ENCODE results near the gene FRYL.

FRYL gene

DNA sequence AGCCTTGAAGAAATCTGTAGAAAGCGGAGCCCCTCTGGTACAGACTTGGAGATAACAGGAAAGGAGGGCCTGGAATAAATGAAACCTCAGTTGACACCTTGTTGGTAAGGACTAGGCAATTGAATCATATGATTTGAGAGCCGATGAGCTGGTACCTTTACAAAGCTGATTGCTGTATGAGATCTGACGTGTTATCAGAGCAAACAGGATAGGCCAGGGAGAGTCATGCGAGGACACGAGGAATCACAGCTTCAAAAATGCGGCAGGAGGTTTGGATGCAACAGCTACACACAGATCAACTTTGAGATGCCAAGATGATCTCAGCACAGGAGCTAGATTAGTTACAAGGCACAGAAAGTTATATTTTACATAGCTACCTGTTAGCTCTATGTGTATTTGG, 304.3 kb downstream of the FRYL start:
- H3K4me3 ChIP-seq (replicated peaks; ENCODE audit: insufficient read depth, low read length) = no peak overlapping the region
- no peak for DNase-seq (ENCODE audit: low read depth in 1 of 2, low spot score in 1 of 2)
- no peak overlapping the region for H3K27ac ChIP-seq (replicated peaks)
- H3K27me3 ChIP-seq (ENCODE audit: insufficient read depth, poor library complexity, severe bottlenecking) = no peaks in the 10 kb centered on the region
- TF ChIP-seq, protein P1, sequence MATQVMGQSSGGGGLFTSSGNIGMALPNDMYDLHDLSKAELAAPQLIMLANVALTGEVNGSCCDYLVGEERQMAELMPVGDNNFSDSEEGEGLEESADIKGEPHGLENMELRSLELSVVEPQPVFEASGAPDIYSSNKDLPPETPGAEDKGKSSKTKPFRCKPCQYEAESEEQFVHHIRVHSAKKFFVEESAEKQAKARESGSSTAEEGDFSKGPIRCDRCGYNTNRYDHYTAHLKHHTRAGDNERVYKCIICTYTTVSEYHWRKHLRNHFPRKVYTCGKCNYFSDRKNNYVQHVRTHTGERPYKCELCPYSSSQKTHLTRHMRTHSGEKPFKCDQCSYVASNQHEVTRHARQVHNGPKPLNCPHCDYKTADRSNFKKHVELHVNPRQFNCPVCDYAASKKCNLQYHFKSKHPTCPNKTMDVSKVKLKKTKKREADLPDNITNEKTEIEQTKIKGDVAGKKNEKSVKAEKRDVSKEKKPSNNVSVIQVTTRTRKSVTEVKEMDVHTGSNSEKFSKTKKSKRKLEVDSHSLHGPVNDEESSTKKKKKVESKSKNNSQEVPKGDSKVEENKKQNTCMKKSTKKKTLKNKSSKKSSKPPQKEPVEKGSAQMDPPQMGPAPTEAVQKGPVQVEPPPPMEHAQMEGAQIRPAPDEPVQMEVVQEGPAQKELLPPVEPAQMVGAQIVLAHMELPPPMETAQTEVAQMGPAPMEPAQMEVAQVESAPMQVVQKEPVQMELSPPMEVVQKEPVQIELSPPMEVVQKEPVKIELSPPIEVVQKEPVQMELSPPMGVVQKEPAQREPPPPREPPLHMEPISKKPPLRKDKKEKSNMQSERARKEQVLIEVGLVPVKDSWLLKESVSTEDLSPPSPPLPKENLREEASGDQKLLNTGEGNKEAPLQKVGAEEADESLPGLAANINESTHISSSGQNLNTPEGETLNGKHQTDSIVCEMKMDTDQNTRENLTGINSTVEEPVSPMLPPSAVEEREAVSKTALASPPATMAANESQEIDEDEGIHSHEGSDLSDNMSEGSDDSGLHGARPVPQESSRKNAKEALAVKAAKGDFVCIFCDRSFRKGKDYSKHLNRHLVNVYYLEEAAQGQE (IDR thresholded peaks at IDR 0.05; ENCODE audit: insufficient replicate concordance, low read depth) = no peak
- TF ChIP-seq, protein P2, sequence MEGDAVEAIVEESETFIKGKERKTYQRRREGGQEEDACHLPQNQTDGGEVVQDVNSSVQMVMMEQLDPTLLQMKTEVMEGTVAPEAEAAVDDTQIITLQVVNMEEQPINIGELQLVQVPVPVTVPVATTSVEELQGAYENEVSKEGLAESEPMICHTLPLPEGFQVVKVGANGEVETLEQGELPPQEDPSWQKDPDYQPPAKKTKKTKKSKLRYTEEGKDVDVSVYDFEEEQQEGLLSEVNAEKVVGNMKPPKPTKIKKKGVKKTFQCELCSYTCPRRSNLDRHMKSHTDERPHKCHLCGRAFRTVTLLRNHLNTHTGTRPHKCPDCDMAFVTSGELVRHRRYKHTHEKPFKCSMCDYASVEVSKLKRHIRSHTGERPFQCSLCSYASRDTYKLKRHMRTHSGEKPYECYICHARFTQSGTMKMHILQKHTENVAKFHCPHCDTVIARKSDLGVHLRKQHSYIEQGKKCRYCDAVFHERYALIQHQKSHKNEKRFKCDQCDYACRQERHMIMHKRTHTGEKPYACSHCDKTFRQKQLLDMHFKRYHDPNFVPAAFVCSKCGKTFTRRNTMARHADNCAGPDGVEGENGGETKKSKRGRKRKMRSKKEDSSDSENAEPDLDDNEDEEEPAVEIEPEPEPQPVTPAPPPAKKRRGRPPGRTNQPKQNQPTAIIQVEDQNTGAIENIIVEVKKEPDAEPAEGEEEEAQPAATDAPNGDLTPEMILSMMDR (IDR thresholded peaks at IDR 0.05; ENCODE audit: insufficient read depth, low read length) = no peak
- TF ChIP-seq POLR2AphosphoS5 (IDR thresholded peaks at IDR 0.05; ENCODE audit: low read depth) (no peak), SPI1 (IDR thresholded peaks at IDR 0.05; ENCODE audit: borderline replicate concordance, low read depth) (no peak), GABPA (IDR thresholded peaks at IDR 0.05; ENCODE audit: low read depth) (no peak)

DNA sequence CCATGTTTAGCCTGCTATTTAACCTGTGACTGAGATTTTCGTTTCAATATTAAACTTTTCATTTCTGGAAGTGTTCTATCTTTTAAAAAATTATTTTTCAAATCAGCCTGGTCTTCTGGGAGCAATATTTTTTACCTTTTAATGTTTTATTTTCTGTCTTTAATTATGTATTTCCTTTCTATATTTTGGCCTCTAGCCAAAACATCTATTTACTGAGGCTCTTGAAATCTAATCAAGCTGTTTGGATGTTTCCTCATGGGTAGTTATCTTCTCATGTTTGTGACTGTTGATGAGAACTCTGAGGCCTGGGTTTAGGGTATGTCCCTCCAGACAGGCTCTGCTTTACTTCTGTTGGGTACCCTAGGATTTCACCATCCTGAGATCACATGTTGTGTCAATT, 307.3 kb downstream of the FRYL start:
- TF ChIP-seq SPI1 (IDR thresholded peaks at IDR 0.05; ENCODE audit: borderline replicate concordance, low read depth) = no peak
- no peak for TF ChIP-seq GABPA (IDR thresholded peaks at IDR 0.05; ENCODE audit: low read depth)
- no peak for TF ChIP-seq POLR2AphosphoS5 (IDR thresholded peaks at IDR 0.05; ENCODE audit: low read depth)
- TF ChIP-seq, protein P1 (IDR thresholded peaks at IDR 0.05; ENCODE audit: insufficient replicate concordance, low read depth) = no peak
- TF ChIP-seq, protein P2 (IDR thresholded peaks at IDR 0.05; ENCODE audit: insufficient read depth, low read length) = no peak
- Histone ChIP-seq H3K27ac (replicated peaks) (no peak overlapping the region), H3K4me3 (replicated peaks; ENCODE audit: insufficient read depth, low read length) (no peak overlapping the region), H3K27me3 (ENCODE audit: insufficient read depth, poor library complexity, severe bottlenecking) (no peaks in the 10 kb centered on the region)
- DNase-seq (ENCODE audit: low read depth in 1 of 2, low spot score in 1 of 2) = no peak

DNA sequence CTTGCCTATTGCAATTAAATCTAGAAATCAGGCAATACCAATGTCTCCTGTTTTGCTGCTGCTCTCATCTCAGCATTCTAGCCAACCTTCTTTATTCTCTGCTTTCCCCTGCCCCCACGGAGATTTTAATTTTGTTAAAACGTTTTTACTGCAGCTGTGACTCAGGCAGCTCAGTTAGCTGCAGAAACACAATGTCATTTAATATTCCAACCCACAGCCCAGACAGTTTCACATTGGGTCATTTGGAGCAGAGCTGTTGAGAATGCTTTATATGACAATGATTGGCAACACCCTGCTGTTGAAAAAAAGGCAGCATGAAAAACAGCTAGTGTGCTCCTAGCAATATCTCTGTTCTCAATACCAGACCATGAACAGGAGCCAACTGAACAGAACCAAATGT, 309.5 kb downstream of the FRYL start:
- Histone ChIP-seq H3K27ac (replicated peaks) (no peak overlapping the region), H3K4me3 (replicated peaks; ENCODE audit: insufficient read depth, low read length) (no peak overlapping the region), H3K27me3 (ENCODE audit: insufficient read depth, poor library complexity, severe bottlenecking) (no peaks in the 10 kb centered on the region)
- no peak for DNase-seq (ENCODE audit: low read depth in 1 of 2, low spot score in 1 of 2)
- TF ChIP-seq GABPA (IDR thresholded peaks at IDR 0.05; ENCODE audit: low read depth) = no peak
- TF ChIP-seq, protein P1 (IDR thresholded peaks at IDR 0.05; ENCODE audit: insufficient replicate concordance, low read depth) = no peak
- TF ChIP-seq, protein P2 (IDR thresholded peaks at IDR 0.05; ENCODE audit: insufficient read depth, low read length) = no peak
- TF ChIP-seq POLR2AphosphoS5 (IDR thresholded peaks at IDR 0.05; ENCODE audit: low read depth) = no peak
- no peak for TF ChIP-seq SPI1 (IDR thresholded peaks at IDR 0.05; ENCODE audit: borderline replicate concordance, low read depth)
